ENCODE data around the gene CIRBP. TPM values are rescaled to one million over a fixed set of nuclear protein-coding genes. Genes with fewer than 3 reads are reported as not detected.

CIRBP gene
- total and polyA plus RNA-seq, 2 of the 13 experiments (the other 11 are each of a cell fraction or from before 2014, with no cell fraction given) = 133 to 140 TPM

GRCh38 chr19:1275260-1275975, 6.3 kb downstream of the CIRBP start, which contains the start of gene FAM174C (continued):
- TF ChIP-seq ZNF281 (CRISPR knock-in tag; IDR thresholded peaks at IDR 0.05; ENCODE audit: borderline replicate concordance) = peak; percentile 31
- peak in 1 of 2 experiments; percentile 89; a peak in 2 of 4 replicates for TF ChIP-seq POLR2A (IDR thresholded peaks at IDR 0.05; ENCODE audit: insufficient read depth in 1 of 2, low read depth in 2 of 2, low read length in 2 of 2)
- TF ChIP-seq ZNF883 (CRISPR knock-in tag; IDR thresholded peaks at IDR 0.05; ENCODE audit: not compliant biosample characterization) = peak; percentile 58
- no peak for TF ChIP-seq RNF219 (CRISPR knock-in tag; IDR thresholded peaks at IDR 0.05)
- peak; percentile 95 for TF ChIP-seq ELF1 (CRISPR knock-in tag; IDR thresholded peaks at IDR 0.05)
- TF ChIP-seq GTF3A (CRISPR knock-in tag; conservative IDR thresholded peaks at IDR 0.05) = no peak
- no peak for TF ChIP-seq ATF7 (IDR thresholded peaks at IDR 0.05)
- TF ChIP-seq ATF7 (CRISPR knock-in tag; IDR thresholded peaks at IDR 0.05) = no peak
- no peak for TF ChIP-seq ZBTB40 (IDR thresholded peaks at IDR 0.05)
- 0 out of 2 replicates have a peak, but pooled peaks have one; percentile 9 for TF ChIP-seq ZBTB40 (CRISPR knock-in tag; IDR thresholded peaks at IDR 0.05)
- no peak for TF ChIP-seq ZKSCAN1 (IDR thresholded peaks at IDR 0.05; ENCODE audit: low read length)
- TF ChIP-seq MIER2 (CRISPR knock-in tag; IDR thresholded peaks at IDR 0.05) = no peak
- TF ChIP-seq SOX5 (CRISPR knock-in tag; IDR thresholded peaks at IDR 0.05; ENCODE audit: borderline replicate concordance) = no peak
- no peak for TF ChIP-seq MLLT10 (CRISPR knock-in tag; IDR thresholded peaks at IDR 0.05)
- no peak; the same call in 1 of the 2 replicates for TF ChIP-seq ETS1 (CRISPR knock-in tag; IDR thresholded peaks at IDR 0.05)

Data from HepG2 (cell line).